AML-193 (cell line): ENCODE results near the gene LRRC14B.
"Not testable (repeated sequence)": the region's sequence is repeated elsewhere in the genome, so short reads cannot be mapped to it uniquely, and the experiment has no call there.

Experiments used
- DNase-seq, 2 experiments: peaks; one replicate each; lab custom pipeline; 2025; lab: John Stamatoyannopoulos, UW

The LRRC14B gene

DNA sequence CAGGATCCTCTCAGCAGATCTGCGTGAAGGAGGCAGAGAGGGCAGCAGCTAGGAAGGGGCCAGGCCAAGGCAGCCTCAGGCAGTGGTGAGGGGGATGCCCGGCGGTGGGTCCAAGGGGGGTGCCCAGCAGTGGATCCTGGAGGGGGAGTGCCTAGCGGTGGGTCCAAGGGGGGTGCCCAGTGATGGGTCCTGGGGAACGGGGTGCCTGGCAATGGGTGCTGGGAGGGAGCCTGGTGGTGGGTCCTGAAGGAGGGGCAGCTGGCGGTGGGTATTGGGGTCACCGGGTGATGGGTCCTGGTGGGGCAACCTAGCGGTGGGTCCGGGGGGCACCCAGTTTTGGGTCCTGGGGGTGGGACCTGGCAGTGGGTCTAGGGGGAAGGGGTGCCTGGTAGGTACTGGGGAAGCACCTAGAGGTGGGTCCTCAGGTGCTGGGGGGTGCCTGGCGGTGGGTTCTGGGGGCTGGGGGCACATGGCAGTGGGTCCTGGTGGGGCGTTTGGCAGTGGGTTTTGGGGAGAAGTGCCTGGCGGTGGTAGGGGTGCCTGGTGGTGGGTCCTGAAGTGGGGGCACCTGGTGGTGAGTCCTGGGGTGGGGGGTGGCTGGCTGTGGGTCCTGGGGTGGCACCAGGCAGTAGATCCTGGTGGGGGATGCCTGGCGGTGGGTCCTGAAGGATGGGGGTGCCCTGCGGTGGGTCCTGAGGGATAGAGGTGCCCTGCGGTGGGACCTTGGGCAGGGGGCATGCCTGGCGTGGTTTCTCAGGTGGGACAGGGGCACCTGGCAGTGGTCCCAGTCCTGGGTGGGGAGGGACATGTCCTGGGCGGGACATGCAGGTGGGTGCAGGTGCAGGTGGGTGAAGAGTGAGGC, 1.9 kb downstream of the LRRC14B start:
- no peak for DNase-seq

DNA sequence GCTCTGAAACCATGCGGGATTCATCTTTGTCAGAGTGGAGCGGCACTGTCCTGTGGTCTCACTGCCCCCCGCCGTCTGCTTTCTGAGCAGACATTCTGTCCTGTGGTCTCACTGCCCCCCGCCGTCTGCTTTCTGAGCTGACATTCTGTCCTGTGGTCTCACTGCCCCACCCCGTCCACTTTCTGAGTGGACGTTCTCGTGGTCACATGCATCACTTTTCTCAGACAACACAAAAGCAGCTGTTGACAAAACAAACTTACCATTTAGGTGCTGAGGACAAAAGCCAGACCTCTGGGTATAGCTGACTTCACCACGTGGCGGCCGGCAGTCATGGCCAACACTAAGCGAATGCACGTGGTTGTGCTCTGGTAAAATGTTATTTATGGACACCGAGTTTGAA, 2.8 kb downstream of the LRRC14B start:
- no peak for DNase-seq

DNA sequence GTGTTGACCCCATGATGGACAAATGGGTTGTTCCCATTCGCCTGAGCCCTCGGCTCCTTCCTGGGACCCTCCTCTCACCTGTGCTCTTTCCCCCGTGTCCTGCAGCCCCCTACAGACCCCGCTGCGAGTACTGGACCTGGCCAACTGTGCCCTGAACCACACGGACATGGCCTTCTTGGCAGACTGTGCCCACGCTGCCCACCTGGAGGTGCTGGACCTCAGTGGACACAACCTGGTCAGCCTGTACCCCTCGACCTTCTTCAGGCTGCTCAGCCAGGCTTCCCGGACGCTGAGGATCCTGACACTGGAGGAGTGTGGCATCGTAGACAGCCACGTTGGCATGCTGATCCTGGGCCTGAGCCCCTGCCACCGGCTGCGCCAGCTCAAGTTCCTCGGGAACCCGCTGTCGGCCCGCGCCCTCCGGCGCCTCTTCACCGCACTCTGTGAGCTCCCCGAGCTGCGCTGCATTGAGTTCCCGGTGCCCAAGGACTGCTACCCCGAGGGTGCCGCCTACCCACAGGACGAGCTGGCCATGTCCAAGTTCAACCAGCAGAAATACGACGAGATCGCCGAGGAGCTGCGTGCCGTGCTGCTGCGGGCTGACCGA, 3.4 kb downstream of the LRRC14B start:
- no peak for DNase-seq

DNA sequence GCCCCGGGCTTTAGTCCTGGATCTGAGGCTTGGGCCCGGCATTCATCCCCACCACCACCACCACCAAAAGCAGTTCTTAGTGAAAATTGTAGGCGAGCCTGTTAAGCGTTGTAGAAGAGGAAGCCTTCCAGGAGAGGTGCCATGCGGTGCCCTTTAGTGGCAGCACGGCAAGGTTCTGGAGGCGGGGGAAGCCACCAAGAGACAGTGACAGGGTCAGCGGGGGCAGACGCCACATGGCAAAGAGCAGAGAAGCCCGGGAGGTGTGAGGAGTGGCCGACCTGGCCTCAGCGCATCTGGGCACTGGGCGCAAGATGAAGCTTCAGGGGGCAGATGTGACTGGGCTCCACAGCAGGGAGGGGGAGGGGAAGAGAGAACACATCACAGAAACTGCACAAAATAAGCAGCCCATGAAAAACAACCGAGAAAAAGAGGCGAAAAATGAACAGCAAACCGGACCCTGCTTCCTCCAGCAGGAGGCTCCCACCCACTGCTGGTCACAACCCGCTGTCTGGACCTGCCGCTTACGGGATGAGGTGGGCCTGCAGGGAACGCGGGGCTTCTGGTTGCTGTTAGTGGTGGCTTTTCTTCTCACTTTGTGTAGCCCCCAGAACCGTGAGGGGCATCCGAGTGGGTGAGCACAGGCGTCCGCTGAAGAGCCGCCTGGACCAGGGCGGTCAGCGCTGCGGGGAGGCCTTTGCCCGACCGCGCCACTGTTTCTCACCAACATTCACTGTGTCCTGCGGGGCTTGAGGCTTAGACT, 4.3 kb downstream of the LRRC14B start:
- no peak for DNase-seq

DNA sequence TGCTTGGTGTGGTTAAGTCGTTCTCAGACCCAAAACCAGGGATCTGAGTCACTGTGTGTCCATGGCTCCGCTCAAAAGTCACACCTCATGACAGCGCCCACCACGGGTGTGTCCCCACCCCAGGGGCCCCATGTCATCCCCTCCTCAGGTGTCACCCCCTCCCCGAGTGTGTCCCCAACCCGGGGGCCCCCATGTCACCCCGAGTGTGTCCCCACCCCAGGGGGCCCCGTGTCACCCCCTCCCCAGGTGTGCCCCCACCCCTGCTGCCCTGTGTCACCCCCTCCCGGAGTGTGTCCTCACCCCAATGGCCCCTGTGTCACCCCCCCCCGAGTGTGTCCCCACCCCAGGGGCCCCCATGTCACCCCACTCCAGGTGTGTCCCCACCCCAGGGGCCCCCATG, 5.1 kb downstream of the LRRC14B start:
- no peak for DNase-seq

DNA sequence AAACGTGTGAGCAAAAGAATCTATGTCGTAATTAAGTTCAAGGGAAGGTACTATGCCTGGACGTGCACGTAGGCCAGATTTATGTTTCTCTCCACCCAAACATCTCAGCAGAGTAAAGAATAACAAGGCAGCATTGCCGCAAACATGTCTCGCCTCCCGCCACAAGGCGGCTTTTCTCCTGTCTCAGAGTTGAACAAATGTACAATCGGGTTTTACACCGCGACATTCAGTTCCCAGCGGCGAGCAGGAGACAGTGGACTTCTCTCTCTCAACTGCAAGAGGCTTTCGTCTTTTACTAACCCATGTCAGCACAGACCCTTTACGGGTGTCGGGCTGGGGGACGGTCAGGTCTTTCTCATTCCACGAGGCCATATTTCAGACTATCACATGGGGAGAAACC, 5.7 kb downstream of the LRRC14B start:
- not testable (repeated sequence) for DNase-seq

DNA sequence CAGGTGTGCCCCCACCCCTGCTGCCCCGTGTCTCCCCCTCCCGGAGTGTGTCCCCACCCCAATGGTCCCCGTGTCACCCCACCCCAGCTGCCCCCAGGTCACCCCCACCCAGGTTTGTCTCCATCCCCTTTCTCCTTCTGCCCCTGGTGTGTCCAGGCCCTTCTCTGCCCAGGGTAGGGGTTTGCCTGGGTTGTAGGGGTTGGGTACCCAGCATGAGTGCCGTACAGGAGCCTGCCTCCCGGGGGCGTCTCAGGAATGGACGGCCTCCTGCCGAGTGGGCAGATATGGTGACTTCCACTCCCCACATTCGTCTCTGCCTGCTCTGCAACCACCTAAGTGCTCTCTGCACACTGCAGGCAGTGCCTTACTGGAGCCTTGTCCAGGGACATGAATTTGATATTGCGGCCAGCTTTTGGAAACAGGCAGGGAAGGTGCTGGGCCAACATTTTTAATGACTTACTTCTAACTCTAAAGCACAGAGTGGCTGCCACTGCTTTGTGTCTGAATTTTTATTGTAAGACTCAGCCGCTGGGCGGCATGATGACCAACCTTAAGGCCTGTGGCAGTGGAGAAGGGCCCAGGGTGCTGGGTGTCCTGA, 6.7 kb downstream of the LRRC14B start:
- no peak for DNase-seq

DNA sequence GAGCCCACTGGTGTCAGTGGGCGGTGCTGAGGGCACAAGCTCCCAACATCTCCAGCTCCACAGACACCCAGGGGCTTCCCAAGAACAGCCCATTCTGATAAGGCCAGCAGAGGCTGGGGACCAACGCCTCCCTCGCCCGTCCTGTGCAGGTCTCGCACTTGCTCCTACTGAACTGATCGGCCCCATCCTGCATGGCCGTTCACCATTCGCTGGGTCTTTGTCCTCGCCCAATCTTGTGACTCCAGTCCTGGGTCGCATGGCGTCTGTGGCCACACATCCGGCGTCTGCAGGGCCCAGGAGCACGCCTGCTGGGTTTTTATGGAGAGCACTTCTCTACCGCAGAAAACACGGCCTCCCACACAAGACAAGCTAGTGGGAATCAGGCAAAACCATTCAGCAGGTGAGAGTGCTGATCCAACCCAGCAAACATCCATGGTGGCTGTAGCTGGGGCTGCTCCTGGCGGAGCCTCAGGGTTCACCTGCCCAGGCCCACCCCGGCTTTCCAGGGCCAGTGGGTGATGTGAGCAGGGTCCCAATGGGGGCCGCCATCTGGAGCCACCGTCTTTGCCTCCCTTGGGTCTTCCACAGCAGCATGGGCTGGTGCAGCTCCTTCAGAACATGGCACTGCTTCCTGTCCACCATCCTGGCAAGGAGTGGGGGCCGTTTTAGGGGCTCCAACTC, 7.4 kb downstream of the LRRC14B start:
- no peak for DNase-seq

DNA sequence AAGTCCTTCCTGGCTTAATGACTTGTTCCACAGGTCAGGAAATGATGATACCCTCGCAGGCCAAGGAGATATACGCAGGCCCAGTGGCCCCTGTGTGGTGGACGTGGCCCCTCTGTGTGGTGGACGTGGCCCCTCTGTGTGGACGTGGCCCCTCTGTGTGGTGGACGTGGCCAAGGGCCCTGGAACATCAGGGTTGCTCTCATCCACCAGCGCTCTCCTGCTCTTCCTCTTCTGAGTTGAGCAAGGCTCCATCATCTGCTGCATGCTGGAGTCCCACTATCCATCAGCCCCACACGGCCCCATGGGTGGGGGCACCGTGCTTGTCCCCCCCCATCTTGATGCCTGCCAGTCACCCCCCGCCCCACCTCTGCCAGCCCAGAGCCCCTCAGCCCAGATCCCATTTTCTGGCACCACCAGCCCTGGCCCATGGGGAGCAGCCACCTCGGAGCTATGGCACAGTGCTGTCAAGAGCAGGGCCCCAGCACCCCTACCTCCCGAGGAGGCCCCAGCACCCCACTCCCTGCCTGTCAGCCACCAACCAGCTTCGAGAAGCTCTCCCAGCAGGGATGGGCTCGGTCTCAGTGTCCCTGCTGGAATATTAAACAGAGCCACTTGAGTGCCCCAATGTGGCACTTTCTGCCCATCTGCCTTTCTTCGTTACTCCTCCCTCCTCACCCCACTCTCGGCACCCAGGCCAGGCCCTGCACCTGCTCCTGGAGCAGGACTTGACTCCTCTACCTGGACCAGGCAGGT, 8.1 kb downstream of the LRRC14B start:
- no peak for DNase-seq

DNA sequence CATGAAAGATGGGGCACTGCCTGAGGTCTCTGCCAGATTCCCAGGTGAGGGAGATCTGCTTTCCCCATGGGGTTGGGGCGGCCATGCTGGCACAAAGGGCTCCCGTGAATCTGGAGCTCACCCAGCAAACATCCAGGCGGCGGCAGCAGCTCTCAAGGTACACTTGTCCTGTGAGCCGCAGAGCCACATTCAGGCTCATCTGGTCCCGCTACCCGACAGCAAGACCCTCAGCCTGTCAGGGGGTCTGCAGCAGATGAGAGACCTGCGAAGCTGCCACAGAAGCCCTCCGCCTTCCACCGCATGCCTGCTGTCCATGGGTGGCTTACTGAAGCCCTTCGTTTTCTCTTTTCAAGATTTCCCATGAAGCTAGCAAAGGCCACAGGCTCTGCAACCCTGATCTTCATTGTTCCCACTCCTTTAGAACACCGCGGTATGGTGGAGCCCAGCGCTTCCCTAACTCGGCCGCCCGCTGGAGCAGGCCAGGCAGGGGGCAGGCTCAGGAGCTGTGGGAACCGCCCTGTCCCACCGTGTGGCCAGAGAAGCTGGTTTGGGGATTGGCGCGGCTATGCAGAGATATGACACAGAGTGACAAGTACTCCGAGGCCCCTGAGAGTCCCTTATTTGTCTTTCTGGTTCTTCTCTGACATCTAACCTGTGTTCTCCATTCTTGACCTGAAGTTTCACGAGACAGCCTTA, 8.8 kb downstream of the LRRC14B start:
- DNase-seq: no peak

DNA sequence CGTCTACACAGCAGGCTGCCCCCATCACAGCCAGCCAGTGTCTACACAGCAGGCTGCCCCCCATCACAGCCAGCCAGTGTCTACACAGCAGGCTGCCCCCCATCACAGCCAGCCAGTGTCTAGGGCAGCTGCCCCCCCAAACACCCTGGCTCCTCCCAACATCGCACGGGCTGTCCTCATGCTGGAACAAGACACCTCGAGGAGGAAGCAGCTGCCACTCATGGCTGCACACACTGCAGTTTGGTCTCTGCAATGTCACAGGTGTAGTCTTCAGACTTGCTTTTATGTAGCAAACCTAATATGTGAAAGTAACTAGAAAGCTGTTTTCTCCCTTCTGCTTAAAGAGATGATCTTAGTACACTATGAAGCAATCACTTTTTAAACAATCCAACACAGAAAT, 9.7 kb downstream of the LRRC14B start:
- no peak for DNase-seq

DNA sequence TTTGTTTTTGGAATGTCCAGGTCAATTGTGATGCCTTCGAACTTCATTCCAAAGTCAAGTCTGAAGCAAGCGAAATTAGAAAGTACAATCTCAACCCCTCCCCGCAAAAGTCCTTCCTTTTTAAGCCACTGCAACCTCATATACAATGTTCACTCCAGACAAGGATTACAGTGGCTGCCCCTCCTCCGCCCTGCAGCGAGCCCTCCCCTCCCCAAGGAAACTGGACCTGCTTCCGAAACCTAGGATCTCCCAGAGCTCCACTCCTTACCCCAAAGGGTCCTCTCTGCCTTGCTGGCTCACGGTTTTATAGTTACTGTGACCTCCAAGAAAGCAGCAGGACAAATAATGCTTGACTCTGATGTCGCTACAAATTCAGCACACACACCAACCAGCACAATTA, 10.4 kb downstream of the LRRC14B start:
- DNase-seq: no peak

DNA sequence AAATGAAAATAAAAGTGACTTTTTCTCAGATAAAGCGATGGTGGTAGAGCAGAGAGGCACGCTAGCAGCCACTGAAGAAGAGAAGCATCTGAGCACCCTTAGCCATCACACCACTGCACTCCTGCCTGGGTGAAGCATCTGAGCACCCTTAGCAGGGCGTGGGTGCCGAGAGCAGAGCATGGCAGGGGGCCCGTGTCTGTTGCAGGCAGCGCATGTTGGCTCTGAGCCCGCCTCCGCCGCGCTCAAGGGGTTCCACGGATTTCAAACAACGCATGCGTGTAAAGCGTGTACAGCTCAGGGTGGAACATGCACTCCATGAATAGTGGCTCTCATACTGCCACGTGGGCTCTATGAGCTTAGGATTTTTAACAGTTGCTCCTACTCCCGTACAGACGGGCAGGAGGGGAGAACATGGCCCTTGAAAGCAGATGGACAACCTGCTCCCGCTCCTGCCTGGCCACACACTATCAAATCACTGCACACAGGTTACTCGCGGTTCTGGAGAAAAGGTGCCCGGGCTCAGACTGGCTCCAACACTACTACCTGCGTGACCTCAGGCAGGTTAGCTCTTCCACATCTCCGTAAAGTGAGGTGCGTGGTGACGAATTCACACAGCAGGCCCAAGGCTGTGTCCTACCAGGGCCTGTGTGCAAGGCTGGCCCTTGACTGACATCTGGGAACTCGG, 12.1 kb downstream of the LRRC14B start:
- no peak for DNase-seq

DNA sequence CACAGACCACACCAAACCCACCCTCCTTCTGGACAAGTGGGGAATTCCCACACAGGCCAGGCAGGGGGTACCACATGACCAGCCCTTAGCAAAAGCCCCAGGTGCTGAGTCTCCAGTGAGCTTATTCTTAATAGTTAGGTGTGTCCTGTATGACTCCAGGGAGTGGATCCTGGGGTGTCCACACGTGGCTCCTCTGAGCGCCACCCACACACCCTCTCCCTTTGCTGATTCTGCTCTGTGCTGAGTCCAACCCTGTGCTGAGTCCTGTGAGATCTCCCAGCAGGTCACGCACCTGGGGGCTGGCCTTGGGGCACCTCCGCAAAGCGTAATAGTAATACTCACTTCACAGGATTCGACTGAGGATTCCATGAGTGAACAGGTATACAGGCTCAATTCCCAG, 12.7 kb downstream of the LRRC14B start:
- no peak for DNase-seq

DNA sequence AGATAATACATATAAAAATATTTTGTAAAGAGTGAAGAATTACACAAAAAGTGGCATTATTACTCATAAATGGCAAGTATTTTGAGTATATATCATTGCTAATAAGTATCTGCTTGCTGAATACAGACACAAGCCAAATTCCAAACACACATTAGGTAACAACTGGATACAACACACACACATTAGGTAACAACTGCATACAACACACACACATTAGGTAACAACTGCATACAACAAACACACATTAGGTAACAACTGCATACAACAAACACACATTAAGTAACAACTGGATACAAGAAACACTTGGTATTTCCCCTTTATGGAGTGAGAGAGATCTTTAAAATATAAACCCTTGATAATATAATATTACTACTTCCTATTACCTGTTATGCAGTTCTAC, 13.2 kb downstream of the LRRC14B start:
- no peak for DNase-seq

DNA sequence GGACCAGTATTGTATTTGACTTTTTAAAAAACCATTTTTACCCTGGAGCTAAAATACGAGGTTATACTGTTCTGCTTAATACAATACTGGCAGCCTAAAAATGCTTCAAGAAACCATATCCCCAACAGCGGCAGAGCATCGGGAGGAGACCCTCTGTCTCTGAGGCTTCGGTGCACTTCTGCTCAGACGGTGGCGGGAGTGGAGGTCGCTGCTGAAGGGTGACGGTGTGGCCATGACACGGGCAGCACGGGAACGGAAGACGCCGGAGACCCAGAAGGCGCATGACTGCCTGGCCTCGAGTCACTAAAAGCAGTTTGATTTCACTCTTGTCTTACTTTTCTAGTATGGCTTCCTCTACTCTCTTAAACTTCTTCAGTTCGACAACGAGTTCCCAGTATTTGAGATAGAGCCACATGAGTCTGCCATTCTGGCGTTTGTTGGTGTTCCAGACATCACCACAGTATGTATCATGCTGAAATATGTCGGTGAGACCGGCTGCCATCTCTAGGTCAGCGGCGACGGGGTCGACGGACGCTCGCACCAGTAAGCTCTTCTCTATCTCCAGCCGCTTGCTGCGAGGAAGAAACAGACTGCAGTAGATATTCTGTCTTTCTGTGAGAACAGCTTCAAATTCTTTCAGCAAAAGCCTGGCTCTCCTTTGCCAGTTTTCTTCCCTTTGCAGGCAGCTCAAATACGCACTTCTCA, 13.8 kb downstream of the LRRC14B start:
- DNase-seq: no peak

DNA sequence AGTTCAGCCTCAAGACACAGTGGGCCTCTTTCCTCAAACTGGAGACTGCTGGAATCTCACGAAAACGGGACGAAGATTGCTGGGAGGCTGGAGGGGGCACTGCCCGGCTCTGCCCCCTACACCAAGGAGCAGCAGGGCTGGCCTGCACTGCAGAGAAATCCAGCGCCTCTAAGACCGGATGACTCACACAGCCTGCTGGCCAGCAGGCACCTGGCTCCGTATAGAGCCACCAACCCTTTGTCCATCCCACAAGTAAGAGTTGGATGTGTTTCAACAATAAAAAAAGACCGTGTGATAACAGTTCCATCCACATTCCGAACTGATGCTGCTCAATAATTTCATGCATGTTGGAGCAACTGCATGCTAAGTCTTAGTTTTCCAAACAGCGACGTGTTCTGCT, 15.1 kb downstream of the LRRC14B start:
- no peak for DNase-seq

DNA sequence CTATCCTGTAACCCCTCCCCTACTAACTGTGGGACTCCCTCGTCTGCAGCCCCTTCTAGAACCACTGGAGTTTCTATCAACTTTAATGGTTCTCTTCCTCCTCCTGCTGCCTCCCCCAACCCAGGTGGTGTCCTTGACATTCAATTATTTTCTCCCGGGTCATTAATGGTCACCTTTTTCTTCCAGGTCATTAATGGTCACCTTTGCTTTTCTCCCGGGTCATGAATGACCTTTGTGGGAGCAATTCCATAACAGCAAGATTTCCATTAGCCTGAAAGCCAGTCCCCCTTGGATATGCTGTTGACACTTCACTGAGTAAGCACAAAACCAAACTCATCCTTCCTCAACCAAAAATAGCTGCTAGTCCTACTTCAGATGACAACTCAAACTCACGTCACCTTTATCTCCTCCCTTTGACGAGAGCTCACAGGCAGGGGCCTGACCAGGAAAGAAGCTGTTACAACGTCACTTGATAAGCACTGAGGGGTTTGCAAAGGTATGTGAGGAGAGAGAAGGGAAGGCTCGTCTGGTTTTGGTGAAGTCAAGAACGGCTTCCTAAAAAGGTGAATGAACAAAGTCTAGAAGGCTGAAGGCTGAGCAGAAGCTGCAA, 15.7 kb downstream of the LRRC14B start:
- no peak for DNase-seq

DNA sequence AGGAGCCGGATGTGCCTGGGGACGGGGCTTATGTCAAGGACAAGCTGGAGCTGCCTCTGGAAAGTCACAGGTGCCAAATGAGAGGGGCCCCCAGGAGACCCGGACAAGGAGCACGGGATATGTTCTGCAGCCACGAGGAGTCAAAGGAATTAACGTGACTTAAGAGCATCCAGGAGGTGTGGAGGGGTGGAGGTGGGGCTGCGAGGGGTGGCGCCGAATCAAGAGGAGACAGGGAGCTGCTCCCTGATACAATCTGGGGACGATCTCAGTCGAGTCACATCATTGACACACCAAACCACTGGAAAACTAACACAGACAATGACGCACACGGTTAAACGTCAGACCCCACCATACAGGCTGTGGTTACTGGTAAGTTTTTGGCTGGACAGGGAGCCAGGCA, 16.3 kb downstream of the LRRC14B start:
- no peak for DNase-seq
